ENCODE data around the gene MACROH2A1.

The MACROH2A1 gene

DNA sequence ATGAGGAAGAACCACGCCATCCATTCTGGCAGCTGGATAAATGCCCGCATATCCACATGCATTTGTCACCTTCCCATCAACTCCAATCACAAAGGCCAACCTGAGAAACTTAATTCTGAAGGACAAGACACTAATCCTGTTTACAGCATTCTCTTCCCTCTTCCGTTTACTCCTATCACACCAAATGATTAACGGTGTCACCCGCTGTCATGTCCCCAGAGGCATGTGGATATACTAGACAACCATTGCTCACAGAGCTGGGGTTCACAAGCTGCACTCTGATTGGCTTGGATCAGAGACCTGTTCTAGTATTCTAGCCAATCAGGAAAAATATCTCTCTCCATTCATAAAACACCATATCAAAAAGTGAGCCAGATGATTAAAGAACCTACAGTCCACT lies 3.6 kb downstream of the MACROH2A1 start:
- no peak overlapping the region for H3K4me3 ChIP-seq (replicated peaks; ENCODE audit: insufficient read depth, low read length)
- H3K27me3 ChIP-seq (ENCODE audit: insufficient read depth, poor library complexity, severe bottlenecking): no peaks in the 10 kb centered on the region
- peak overlapping the region; percentile 42 for H3K27ac ChIP-seq (replicated peaks)
- no peak for DNase-seq (ENCODE audit: low read depth in 1 of 2, low spot score in 1 of 2)
- TF ChIP-seq, protein P1, sequence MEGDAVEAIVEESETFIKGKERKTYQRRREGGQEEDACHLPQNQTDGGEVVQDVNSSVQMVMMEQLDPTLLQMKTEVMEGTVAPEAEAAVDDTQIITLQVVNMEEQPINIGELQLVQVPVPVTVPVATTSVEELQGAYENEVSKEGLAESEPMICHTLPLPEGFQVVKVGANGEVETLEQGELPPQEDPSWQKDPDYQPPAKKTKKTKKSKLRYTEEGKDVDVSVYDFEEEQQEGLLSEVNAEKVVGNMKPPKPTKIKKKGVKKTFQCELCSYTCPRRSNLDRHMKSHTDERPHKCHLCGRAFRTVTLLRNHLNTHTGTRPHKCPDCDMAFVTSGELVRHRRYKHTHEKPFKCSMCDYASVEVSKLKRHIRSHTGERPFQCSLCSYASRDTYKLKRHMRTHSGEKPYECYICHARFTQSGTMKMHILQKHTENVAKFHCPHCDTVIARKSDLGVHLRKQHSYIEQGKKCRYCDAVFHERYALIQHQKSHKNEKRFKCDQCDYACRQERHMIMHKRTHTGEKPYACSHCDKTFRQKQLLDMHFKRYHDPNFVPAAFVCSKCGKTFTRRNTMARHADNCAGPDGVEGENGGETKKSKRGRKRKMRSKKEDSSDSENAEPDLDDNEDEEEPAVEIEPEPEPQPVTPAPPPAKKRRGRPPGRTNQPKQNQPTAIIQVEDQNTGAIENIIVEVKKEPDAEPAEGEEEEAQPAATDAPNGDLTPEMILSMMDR (IDR thresholded peaks at IDR 0.05; ENCODE audit: insufficient read depth, low read length): no peak
- no peak for TF ChIP-seq GABPA (IDR thresholded peaks at IDR 0.05; ENCODE audit: low read depth)
- TF ChIP-seq POLR2AphosphoS5 (IDR thresholded peaks at IDR 0.05; ENCODE audit: low read depth): no peak
- no peak for TF ChIP-seq SPI1 (IDR thresholded peaks at IDR 0.05; ENCODE audit: borderline replicate concordance, low read depth)
- TF ChIP-seq, protein P2, sequence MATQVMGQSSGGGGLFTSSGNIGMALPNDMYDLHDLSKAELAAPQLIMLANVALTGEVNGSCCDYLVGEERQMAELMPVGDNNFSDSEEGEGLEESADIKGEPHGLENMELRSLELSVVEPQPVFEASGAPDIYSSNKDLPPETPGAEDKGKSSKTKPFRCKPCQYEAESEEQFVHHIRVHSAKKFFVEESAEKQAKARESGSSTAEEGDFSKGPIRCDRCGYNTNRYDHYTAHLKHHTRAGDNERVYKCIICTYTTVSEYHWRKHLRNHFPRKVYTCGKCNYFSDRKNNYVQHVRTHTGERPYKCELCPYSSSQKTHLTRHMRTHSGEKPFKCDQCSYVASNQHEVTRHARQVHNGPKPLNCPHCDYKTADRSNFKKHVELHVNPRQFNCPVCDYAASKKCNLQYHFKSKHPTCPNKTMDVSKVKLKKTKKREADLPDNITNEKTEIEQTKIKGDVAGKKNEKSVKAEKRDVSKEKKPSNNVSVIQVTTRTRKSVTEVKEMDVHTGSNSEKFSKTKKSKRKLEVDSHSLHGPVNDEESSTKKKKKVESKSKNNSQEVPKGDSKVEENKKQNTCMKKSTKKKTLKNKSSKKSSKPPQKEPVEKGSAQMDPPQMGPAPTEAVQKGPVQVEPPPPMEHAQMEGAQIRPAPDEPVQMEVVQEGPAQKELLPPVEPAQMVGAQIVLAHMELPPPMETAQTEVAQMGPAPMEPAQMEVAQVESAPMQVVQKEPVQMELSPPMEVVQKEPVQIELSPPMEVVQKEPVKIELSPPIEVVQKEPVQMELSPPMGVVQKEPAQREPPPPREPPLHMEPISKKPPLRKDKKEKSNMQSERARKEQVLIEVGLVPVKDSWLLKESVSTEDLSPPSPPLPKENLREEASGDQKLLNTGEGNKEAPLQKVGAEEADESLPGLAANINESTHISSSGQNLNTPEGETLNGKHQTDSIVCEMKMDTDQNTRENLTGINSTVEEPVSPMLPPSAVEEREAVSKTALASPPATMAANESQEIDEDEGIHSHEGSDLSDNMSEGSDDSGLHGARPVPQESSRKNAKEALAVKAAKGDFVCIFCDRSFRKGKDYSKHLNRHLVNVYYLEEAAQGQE (IDR thresholded peaks at IDR 0.05; ENCODE audit: insufficient replicate concordance, low read depth): no peak

DNA sequence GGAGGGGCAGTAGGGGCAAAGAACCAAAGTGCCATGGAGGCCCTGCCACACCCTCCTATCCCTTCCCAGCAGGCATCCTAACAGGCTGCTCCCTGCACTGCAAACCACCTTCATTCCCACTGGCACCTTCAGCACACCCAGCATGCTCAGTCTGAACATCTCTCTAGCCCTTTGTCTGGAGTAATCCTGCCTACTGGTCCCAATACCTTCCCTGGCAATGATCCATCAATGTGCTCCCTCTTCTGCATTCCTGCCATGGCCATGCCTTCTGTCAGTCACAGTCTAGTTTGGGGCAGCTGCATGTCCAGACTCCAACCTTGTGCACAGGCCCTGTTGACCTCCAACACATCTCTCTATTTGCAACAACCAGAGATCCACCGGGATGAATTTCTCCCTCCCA lies 4.9 kb downstream of the MACROH2A1 start:
- Histone ChIP-seq H3K4me3 (replicated peaks; ENCODE audit: insufficient read depth, low read length) (no peak overlapping the region), H3K27ac (replicated peaks) (peak overlapping the region; percentile 48), H3K27me3 (ENCODE audit: insufficient read depth, poor library complexity, severe bottlenecking) (no peaks in the 10 kb centered on the region)
- TF ChIP-seq POLR2AphosphoS5 (IDR thresholded peaks at IDR 0.05; ENCODE audit: low read depth): no peak
- no peak for DNase-seq (ENCODE audit: low read depth in 1 of 2, low spot score in 1 of 2)

DNA sequence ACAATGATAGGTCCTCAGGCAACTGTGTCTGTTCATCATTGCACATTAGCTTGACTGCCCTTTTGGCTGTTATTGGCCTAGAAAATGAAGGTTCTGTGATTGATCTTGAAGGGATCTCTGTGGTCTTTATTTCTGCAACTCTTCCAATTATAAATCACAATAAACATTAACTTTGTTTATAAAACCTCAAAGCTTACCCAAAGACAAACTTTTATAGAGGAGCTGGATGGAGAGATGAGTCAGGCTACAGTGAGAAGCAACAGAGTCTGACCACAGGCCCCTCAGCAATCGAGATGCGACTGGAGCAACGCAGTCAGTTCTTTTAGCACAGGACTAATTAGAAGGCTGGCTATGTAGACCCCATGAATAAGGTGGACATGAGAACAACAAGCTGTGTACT lies 5.3 kb downstream of the MACROH2A1 start:
- TF ChIP-seq, protein P2 (IDR thresholded peaks at IDR 0.05; ENCODE audit: insufficient replicate concordance, low read depth): no peak
- TF ChIP-seq SPI1 (IDR thresholded peaks at IDR 0.05; ENCODE audit: borderline replicate concordance, low read depth): no peak
- TF ChIP-seq, protein P1 (IDR thresholded peaks at IDR 0.05; ENCODE audit: insufficient read depth, low read length): no peak
- no peak for TF ChIP-seq GABPA (IDR thresholded peaks at IDR 0.05; ENCODE audit: low read depth)
- no peak for TF ChIP-seq POLR2AphosphoS5 (IDR thresholded peaks at IDR 0.05; ENCODE audit: low read depth)
- Histone ChIP-seq H3K4me3 (replicated peaks; ENCODE audit: insufficient read depth, low read length) (no peak overlapping the region), H3K27me3 (ENCODE audit: insufficient read depth, poor library complexity, severe bottlenecking) (no peaks in the 10 kb centered on the region), H3K27ac (replicated peaks) (peak overlapping the region; percentile 48)
- DNase-seq (ENCODE audit: low read depth in 1 of 2, low spot score in 1 of 2): no peak

DNA sequence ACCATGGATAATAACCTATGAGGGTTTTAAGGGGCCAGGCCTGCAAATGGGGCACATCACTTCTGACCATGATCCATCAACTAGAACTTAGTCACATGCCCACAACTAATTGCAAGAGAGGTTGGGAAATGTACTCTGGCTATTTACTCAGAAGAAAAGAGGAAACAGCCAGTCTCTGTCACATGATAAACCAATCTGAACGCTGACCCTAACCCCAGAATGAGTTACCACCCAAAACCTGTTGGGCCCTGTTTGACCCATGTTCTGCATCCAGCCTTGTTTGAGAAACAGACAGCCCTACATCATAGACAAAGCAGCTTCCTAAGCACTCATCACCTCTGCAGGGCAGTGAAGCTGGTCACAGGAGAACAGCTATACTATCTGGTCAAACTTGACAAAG lies 5.8 kb downstream of the MACROH2A1 start:
- H3K27ac ChIP-seq (replicated peaks): peak overlapping the region; percentile 48

DNA sequence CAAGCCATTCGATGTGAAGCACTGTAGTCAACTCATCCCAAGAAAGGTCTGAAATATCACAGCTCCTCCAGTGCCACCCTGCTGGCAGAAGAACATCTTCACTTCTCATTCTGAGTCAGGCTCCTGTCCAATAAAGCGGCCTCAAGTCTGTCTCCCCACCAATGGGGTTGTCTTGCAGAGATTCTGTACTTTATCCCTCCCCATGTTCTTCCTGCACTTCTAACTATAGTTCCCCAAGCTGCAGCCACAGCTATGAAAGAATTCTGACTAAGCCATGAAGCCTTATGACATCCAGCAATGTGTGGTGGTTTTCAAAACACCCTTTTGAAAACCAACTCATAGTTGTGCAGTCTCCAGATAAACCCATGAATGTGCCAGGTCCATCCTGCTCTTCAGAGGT lies 6.8 kb downstream of the MACROH2A1 start:
- H3K4me3 ChIP-seq (replicated peaks; ENCODE audit: insufficient read depth, low read length): no peak overlapping the region
- peak in 1 of 2 experiments; percentile 15 for DNase-seq (ENCODE audit: low read depth in 1 of 2, low spot score in 1 of 2)
- no peak for TF ChIP-seq GABPA (IDR thresholded peaks at IDR 0.05; ENCODE audit: low read depth)
- no peak for TF ChIP-seq SPI1 (IDR thresholded peaks at IDR 0.05; ENCODE audit: borderline replicate concordance, low read depth)
- TF ChIP-seq POLR2AphosphoS5 (IDR thresholded peaks at IDR 0.05; ENCODE audit: low read depth): no peak
- TF ChIP-seq, protein P2 (IDR thresholded peaks at IDR 0.05; ENCODE audit: insufficient replicate concordance, low read depth): no peak
- TF ChIP-seq, protein P1 (IDR thresholded peaks at IDR 0.05; ENCODE audit: insufficient read depth, low read length): no peak
- peak overlapping the region; percentile 48 for H3K27ac ChIP-seq (replicated peaks)
- no peaks in the 10 kb centered on the region for H3K27me3 ChIP-seq (ENCODE audit: insufficient read depth, poor library complexity, severe bottlenecking)

More for the DNA sequence above, 5.8 kb downstream of the MACROH2A1 start:
- H3K27me3 ChIP-seq (ENCODE audit: insufficient read depth, poor library complexity, severe bottlenecking): no peaks in the 10 kb centered on the region
- no peak overlapping the region for H3K4me3 ChIP-seq (replicated peaks; ENCODE audit: insufficient read depth, low read length)
- TF ChIP-seq GABPA (IDR thresholded peaks at IDR 0.05; ENCODE audit: low read depth) (no peak), SPI1 (IDR thresholded peaks at IDR 0.05; ENCODE audit: borderline replicate concordance, low read depth) (peak; percentile 32; the same call in 1 of the 2 replicates)
- peak in 1 of 2 experiments; percentile 56 for DNase-seq (ENCODE audit: low read depth in 1 of 2, low spot score in 1 of 2)
